Activated CD4-positive, CD25-positive, alpha-beta regulatory T cell treated with anti-CD3 and anti-CD28 coated beads, Interleukin-2, amount 50 U/mL, for 16 hours (primary cell): Measurements from ENCODE around the gene CLSTN1.

Source experiments
- DNase-seq: peaks from one replicate; pipeline ENCODE4 v3.0.0-alpha.2; 2020; ENCODE audit warnings: low read depth, low spot score

CLSTN1 gene

DNA sequence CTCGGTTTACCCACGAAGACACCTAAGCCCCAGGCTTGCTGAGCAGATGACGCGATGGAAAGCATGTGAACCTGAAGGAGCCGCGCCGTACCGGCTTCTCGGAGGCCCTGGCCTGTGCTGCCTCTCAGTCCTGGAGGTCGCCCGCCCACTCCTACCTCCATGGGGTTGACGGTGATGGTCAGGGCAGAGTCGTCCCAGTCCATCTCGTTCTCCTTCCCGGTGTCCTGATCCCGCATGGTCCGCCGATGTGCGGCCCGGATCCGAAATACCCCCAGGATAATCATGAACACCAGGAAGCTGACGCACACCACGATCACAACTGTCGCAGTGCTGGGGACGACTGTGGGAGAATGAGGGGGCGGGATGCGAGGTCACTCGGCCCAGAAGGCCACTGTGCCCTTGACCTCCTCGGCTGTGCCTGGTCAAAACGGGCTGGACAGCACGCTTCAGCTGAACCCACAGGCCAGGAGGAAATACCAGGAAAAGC lies 92.7 kb downstream of the CLSTN1 start:
- no peak for DNase-seq

DNA sequence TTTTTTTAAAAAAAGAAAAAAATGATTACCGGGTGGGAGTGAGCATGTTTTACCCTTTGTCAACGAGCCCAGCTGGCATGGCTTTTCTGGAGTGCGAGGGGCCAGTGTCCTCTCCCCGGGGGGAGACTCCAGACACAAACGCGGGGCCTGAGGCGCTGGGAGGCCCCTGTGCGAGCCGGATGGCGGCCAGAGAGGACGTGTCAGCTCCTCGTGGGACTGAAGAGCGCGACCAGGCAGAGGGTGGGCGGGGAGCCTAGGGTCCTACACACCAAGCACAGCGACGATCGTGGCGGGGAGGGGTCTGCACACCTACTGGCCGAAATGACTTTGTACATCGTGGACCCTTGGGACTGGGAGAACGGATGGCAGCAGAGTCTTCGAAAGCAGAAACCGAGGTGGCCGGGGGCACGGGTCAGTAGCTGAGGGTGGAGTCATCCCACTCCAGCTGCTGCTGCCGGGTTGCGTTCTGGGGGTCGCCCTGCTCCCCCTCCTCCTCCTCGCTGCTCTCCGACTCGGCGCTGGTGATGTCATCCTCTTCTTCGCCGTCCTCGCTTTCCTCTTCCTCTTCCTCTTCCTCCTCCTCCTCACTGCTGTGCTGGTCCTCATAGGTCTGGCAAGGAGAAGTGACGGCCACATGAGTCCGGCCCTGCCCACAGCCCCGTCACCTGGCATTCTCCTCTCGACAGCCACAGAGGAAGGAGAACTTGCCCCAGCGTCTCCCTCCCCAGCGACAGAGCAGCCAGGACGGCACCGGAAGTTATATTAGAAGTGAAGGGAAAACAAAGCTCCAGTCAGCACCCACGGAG lies 93.5 kb downstream of the CLSTN1 start:
- no peak for DNase-seq

DNA sequence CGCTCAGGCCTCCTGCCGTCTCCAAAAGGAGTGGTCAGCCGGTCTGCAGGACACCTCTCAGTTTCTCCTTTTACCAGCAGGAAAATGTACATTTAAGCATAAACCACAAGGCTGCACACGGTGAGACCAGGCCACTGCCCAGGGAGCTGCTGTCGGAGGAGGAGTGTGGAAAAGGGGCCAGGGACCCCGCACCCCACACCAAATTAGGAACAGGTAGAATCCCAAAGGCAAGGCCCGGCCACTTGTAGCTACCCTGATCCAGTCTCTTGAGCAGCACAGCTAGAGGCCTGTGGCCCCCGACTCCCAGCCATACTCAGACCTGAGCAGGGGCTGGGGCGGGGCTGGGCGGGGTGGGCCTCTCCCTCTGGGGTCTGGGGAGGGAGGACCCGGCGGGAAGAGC lies 94.2 kb downstream of the CLSTN1 start:
- no peak for DNase-seq

DNA sequence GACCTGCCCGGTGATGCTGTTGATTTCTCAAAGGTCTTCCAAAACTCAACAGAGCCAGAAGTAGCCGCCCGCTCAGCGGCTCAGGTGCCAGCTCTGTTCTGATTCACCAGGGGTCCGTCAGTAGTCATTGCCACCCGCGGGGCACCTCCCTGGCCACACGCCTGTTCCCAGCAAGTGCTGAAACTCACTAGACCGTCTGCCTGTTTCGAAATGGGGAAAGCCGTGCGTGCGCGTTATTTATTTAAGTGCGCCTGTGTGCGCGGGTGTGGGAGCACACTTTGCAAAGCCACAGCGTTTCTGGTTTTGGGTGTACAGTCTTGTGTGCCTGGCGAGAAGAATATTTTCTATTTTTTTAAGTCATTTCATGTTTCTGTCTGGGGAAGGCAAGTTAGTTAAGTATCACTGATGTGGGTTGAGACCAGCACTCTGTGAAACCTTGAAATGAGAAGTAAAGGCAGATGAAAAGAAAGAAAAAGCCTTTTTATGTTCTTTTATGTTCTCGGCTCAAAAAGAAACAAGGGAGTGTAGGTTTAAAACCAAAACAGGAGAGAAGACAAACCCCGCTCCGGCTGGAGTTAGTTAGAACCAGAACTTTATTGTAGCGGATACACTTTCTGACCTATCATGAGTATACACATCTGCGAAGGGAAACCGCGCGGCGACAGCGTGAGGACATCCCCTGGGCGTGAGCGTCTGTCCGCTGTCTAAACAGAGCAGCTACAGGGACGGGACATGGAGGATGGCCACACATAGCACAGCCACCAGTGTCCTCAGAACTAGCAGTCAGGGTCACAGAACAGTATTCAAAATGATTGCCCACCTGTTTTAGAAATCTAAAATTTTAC lies 95.1 kb downstream of the CLSTN1 start:
- DNase-seq: no peak

DNA sequence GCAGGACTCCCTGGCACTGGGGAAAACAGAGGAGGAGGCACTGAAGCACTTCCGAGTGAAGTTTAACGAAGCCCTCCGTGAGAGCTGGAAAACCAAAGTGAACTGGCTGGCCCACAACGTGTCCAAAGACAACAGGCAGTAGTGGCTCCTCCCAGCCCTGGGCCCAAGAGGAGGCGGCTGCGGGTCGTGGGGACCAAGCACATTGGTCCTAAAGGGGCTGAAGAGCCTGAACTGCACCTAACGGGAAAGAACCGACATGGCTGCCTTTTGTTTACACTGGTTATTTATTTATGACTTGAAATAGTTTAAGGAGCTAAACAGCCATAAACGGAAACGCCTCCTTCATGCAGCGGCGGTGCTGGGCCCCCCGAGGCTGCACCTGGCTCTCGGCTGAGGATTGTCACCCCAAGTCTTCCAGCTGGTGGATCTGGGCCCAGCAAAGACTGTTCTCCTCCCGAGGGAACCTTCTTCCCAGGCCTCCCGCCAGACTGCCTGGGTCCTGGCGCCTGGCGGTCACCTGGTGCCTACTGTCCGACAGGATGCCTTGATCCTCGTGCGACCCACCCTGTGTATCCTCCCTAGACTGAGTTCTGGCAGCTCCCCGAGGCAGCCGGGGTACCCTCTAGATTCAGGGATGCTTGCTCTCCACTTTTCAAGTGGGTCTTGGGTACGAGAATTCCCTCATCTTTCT lies 96.7 kb downstream of the CLSTN1 start:
- no peak for DNase-seq

DNA sequence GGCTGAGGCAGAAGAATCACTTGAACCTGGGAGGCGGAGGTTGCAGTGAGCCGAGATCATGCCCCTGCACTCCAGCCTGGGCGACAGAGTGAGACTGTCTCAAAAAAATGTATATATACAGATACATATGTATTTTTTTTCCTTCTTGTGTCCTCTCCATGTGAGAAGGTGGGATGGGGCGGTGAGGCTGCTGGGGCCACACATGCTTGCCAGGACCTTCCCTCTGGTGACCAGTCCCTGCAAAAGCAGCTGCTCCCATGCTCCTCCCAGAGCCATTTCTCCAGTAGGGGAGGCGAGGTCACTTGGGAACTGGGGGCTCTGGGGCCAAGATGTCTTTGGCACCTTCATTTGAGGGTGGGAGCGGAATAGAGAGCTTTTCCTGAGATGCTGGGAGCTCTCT lies 97.4 kb downstream of the CLSTN1 start:
- no peak for DNase-seq

DNA sequence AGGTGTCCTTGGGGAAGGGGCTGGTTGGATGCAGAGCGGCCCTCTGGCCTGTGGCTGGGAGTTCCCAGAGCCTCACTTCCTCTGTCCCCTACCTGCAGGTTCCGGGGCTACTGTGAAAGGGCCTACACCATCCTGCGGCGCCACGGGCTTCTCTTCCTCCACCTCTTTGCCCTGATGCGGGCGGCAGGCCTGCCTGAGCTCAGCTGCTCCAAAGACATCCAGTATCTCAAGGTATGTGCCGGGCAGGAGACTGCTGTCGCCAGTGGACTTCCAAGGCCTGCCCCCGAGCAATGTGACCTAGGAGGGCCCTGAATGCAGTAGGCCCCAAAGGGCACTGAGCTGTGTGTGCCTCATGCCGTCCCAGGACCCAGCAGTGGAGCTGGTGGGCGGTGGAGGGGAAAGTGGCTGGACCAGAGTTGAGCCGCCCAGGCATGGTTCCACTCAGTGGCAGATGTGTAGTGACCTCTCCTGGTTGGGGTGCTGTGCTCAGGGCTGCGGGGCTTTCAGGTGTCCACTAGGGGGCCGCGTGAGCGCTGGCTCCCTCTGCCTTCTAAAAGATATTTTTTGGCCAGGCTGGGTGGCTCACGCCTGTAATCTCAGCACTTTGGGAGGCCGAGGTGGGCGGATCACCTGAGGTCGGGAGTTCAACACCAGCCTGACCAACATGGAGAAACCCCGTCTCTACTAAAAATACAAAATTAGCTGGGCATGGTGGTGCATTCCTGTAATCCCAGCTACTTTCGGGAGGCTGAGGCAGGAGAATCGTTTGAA lies 98.9 kb downstream of the CLSTN1 start:
- peak; percentile 52 for DNase-seq

DNA sequence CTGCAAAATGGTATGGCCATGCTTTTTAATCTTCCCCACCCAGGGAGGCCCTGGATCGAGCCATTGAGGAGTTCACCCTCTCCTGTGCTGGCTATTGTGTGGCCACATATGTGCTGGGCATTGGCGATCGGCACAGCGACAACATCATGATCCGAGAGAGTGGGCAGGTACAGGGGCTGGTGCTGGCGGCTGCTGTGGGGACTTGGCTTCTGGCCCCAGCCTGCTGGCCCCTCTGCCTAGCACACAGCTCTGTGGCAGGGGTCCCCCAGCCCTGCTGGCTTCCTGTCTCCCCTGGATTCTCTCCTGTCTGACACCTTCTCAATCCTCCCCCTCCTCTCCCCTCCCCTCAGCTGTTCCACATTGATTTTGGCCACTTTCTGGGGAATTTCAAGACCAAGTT lies 99.8 kb downstream of the CLSTN1 start:
- no peak for DNase-seq

DNA sequence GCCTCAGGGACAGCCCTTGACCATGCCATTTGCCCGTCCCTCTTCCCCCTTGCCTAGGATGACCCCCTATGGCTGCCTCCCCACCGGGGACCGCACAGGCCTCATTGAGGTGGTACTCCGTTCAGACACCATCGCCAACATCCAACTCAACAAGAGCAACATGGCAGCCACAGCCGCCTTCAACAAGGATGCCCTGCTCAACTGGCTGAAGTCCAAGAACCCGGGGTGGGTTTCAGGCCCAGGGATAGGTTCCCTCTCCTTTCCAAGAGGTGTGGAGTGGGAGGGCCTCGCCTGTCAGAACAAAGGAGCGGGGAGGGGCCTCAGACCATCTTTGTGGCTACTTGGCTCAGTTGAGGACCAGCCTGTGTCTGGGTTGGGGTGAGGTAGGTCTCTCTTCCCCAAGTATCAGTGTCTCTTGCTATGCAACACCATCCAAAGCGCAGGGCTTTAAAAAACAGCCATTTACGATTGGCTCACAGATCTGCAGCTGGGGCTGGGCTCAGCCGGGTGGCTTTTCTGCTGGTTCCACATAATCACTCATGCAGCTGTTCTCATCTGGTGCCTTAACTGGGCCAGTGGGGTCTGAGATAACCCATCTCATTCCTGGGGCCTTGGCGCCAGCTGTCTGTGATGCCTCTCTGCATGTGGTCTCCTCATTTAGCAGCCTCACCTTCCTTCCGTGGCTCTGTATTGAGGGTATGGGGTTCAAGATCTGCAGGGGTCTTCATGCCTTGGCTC lies 100.5 kb downstream of the CLSTN1 start:
- DNase-seq: no peak

DNA sequence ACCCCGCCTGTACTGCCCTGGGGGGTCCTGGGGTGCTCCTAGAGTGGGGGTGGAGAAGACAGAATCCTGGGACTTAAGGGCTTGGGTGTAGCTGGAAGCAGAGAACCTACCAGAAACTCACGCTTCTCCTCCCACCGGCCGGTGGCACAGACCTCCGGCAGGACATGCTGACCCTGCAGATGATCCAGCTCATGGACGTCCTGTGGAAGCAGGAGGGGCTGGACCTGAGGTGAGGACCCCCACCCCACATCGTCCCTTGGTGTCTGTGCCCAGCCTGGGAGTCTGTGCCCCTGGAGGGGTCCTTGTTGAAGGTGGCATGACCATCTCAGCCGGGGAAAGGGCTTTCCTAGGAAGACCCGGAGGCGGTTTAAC lies 101.4 kb downstream of the CLSTN1 start:
- DNase-seq: no peak

DNA sequence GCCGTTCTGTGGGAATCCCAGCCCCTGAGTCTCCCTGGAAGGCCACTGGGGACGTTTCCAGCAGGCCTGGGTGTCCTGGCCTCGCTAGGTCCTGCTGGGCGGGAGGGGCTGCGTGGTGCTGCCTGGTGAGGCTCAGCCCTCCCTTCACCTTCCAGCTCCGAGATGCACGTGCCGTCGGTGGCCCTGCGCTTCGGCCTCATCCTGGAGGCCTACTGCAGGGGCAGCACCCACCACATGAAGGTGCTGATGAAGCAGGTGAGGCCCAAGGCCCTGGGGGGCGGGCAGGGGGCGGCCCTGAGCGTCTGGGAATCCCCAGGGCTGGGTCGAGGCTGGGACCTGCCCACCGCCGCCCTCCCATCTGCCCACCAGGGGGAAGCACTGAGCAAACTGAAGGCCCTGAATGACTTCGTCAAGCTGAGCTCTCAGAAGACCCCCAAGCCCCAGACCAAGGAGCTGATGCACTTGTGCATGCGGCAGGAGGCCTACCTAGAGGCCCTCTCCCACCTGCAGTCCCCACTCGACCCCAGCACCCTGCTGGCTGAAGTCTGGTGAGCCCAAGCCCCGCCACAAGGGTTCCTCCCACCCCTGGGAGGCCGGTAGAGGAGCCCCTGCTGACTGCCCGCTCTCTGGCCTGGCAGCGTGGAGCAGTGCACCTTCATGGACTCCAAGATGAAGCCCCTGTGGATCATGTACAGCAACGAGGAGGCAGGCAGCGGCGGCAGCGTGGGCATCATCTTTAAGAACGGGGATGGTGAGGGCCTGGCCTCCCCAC lies 102.0 kb downstream of the CLSTN1 start:
- DNase-seq: peak; percentile 61

DNA sequence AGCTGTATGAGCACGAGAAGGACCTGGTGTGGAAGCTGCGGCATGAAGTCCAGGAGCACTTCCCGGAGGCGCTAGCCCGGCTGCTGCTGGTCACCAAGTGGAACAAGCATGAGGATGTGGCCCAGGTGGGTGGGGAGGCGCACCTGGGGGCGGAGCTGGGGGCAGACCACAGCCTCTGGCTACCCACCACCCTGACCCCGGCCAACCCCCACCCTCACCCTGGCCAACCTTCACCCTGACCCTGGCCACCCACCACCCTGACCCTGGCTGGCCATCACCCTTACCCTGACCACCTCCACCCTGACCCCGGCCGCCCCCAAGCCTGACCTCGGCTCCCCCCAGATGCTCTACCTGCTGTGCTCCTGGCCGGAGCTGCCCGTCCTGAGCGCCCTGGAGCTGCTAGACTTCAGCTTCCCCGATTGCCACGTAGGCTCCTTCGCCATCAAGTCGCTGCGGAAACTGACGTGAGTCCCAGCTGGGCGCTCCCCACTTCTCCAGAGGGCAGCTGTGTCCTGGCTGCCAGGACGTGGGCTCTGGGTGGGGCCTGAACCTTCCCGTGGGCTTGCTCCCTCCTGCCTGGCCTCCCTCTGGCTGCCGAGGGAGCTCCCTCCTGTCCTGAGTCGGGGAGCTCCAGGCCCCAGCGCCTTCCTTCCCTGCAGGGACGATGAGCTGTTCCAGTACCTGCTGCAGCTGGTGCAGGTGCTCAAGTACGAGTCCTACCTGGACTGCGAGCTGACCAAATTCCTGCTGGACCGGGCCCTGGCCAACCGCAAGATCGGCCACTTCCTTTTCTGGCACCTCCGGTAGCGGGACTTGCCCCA lies 102.8 kb downstream of the CLSTN1 start:
- no peak for DNase-seq

DNA sequence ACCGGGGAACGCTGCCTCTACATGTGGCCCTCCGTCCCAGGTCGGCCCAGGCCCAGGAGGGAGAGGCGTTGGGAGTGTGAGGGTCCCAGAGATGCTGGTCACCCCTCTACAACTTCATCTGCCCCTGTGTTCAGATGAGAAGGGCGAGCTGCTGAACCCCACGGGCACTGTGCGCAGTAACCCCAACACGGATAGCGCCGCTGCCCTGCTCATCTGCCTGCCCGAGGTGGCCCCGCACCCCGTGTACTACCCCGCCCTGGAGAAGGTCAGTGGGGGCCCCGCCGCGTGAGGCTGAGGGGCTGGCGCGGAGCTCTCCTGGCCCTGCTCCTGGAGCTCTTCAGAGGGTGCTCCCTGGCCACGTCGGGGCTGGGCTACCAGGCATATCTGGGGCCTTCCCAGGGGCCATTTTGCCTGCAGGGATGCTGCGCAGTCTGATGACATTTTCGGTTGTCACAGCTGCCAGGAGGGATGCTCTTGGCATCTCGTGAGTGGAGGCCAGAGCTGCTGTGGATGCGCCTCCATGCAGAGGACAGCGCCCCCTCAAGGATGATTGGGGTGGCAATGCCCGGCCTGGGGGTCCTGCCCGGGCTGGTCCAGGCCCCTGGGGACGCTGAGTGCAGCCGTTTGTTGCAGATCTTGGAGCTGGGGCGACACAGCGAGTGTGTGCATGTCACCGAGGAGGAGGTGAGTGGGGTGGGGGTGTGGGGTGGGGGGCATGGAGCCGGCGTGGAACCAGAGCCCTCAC lies 103.6 kb downstream of the CLSTN1 start:
- DNase-seq: no peak

DNA sequence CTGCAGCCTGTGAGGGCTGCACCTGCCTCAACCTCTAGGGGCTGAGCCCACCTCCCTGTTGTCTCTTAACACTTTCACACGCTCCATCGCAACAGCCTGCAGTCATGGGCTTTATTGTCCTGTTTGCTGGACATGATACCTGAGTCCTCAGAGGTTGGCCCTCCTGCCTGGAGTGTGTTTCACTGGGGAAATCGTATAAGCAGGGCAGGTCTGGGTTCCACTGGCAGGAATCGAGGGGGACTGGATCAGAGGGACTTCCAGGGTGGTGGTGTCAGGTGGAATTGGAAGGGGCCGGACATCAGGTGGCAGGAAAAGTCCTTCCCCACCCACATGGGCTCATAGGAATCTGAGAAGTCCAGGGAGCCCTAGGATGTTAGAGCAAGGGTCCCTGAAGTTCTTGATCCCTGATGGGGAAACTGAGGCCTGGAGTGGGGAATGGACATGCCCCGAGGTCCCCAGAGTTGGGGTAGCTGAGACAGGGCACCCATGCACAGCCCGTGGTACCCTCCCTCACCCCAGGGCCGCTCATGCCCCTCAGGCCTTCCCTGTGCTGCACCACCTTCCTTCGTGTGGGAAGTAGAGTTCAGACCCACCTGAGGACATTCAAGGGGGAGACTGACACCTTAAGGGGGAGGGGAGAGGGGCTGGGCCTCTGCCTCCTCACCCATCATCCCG lies 105.6 kb downstream of the CLSTN1 start:
- no peak for DNase-seq

DNA sequence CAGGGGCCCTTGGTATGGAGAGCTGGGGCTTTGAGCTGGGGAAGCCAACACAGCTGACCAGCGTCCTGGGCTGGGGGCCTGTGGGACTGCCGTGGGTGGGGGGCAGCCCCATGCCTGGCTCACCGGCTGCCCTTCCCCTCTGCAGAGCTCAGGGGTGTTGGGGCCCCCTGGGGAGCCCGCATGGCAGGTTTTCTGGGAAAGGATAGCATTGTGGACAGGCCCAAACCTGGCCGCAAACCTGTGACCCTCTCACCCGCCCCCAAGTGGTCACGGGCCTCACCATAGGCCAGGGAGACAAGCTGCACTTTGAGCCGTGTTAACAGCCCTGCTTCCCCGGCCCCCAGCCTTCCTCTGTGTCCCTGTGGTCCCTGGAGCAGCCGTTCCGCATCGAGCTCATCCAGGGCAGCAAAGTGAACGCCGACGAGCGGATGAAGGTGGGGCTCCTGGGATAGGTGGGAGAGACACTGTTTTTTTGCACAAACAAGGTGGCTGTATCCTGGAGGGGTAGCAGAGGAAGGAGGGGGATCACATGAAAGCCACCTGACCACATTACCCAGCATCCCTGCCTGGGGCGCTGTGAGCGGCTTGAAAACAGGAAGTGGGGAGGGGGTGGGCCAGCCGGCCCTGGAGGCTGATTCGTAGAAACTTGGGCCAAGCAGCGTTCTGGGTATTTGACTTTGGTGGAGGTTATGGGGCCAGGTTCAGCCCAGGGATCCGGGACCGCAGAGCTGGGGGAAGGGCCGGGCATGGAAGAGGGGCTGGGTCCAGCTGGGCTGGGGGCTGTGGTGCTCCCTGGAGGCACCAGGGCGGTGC lies 106.4 kb downstream of the CLSTN1 start:
- DNase-seq: peak; percentile 78

DNA sequence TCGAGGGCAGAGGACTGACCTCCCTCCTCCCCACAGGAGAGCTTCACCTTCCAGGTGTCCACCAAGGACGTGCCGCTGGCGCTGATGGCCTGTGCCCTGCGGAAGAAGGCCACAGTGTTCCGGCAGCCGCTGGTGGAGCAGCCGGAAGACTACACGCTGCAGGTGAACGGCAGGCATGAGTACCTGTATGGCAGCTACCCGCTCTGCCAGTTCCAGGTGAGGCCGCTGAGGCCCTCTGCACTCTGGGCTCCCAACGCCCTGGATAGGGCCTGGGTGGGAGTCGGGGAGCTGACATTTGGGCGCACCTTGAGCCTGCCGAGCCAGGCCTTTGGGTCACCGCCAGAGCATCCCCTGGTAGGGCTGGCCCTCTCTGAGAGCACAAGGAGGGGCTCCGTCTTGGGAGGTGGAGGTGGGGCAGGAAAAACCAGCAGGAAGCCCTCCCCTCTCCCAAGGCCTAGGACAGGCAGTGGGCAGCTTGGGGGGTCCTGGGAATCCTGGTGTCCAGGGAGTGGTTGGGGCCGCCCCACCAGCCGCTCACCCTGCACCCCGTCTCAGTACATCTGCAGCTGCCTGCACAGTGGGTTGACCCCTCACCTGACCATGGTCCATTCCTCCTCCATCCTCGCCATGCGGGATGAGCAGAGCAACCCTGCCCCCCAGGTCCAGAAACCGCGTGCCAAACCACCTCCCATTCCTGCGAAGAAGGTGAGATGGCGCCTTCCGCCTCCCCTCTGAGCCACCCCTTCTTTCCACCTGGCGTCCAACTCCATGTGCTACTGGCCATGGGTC lies 107.2 kb downstream of the CLSTN1 start:
- no peak for DNase-seq
